Measurements from ENCODE around the gene CAMSAP2. TPM values are rescaled to one million over a fixed set of nuclear protein-coding genes. Genes with fewer than 3 reads are reported as not detected.

Gene CAMSAP2
- total RNA-seq = 1 to 10 TPM; 2.0 to 2.4 TPM

GRCh38 chr1:200738327-200738948 lies at the start of gene CAMSAP2:
TSS of gene CAMSAP2 (plus strand) at chr1:200738893. CDS start at chr1:200739828, 935 bp downstream.
- Mint-ChIP-seq H3K4me1 (peaks cover 35% of the 10 kb centered on the region), H3K9me3 (no peaks in the 10 kb centered on the region), H3K4me3 (peak within 1 kb of the TSS; percentile 91), H3K27me3 (no peaks in the 10 kb centered on the region), H3K36me3 (no peaks in the 10 kb centered on the region), H3K27ac (peak within 1 kb of the TSS; percentile 87)
- DNase-seq = peak; percentile 55

- H3K9me3 Mint-ChIP-seq = no peaks in the 10 kb centered on the region
Observed at GRCh38 chr1:200692316-200692715, 46.4 kb upstream of the CAMSAP2 start.

GRCh38 chr1:200693327-200693726 lies 45.4 kb upstream of the CAMSAP2 start:
- Mint-ChIP-seq H3K4me1 (no peaks in the 10 kb centered on the region), H3K27me3 (no peaks in the 10 kb centered on the region), H3K4me3 (no peak overlapping the region), H3K27ac (no peak overlapping the region), H3K36me3 (no peaks in the 10 kb centered on the region), H3K9me3 (no peaks in the 10 kb centered on the region)
- no peak for DNase-seq

More at GRCh38 chr1:200692316-200692715, 46.4 kb upstream of the CAMSAP2 start:
- DNase-seq = no peak
- H3K27ac Mint-ChIP-seq = no peak overlapping the region
- no peaks in the 10 kb centered on the region for H3K4me1 Mint-ChIP-seq
- no peaks in the 10 kb centered on the region for H3K27me3 Mint-ChIP-seq
- no peaks in the 10 kb centered on the region for H3K36me3 Mint-ChIP-seq
- H3K4me3 Mint-ChIP-seq = no peak overlapping the region

GRCh38 chr1:200694738-200695137 lies 44.0 kb upstream of the CAMSAP2 start:
- no peaks in the 10 kb centered on the region for H3K9me3 Mint-ChIP-seq
- H3K36me3 Mint-ChIP-seq = no peaks in the 10 kb centered on the region
- no peaks in the 10 kb centered on the region for H3K27me3 Mint-ChIP-seq
- no peaks in the 10 kb centered on the region for H3K4me1 Mint-ChIP-seq
- no peak overlapping the region for H3K27ac Mint-ChIP-seq
- no peak overlapping the region for H3K4me3 Mint-ChIP-seq
- no peak for DNase-seq

- no peak for DNase-seq
- Mint-ChIP-seq H3K4me3 (no peak overlapping the region), H3K27me3 (peaks cover 4% of the 10 kb centered on the region), H3K4me1 (no peaks in the 10 kb centered on the region), H3K9me3 (no peaks in the 10 kb centered on the region), H3K27ac (no peak overlapping the region), H3K36me3 (no peaks in the 10 kb centered on the region)
Observed at GRCh38 chr1:200699871-200700270, 38.8 kb upstream of the CAMSAP2 start.

- DNase-seq = no peak
- peaks cover 4% of the 10 kb centered on the region for H3K27me3 Mint-ChIP-seq
- no peaks in the 10 kb centered on the region for H3K4me1 Mint-ChIP-seq
- no peak overlapping the region for H3K27ac Mint-ChIP-seq
- H3K36me3 Mint-ChIP-seq = no peaks in the 10 kb centered on the region
- H3K4me3 Mint-ChIP-seq = no peak overlapping the region
- H3K9me3 Mint-ChIP-seq = no peaks in the 10 kb centered on the region
Observed at GRCh38 chr1:200704986-200705500, 33.6 kb upstream of the CAMSAP2 start.

GRCh38 chr1:200706111-200706814 lies 32.4 kb upstream of the CAMSAP2 start:
- Mint-ChIP-seq H3K27me3 (peaks cover 2% of the 10 kb centered on the region), H3K4me1 (no peaks in the 10 kb centered on the region), H3K9me3 (no peaks in the 10 kb centered on the region), H3K4me3 (no peak overlapping the region), H3K36me3 (no peaks in the 10 kb centered on the region), H3K27ac (no peak overlapping the region)
- no peak for DNase-seq

GRCh38 chr1:200707116-200707515 lies 31.6 kb upstream of the CAMSAP2 start:
- DNase-seq = no peak
- Mint-ChIP-seq H3K9me3 (no peaks in the 10 kb centered on the region), H3K4me1 (no peaks in the 10 kb centered on the region), H3K27me3 (no peaks in the 10 kb centered on the region), H3K4me3 (no peak overlapping the region), H3K36me3 (no peaks in the 10 kb centered on the region), H3K27ac (no peak overlapping the region)

GRCh38 chr1:200708161-200708560 lies 30.5 kb upstream of the CAMSAP2 start:
- Mint-ChIP-seq H3K36me3 (no peaks in the 10 kb centered on the region), H3K4me1 (no peaks in the 10 kb centered on the region), H3K27ac (no peak overlapping the region), H3K27me3 (no peaks in the 10 kb centered on the region), H3K9me3 (no peaks in the 10 kb centered on the region), H3K4me3 (no peak overlapping the region)
- DNase-seq = no peak

- no peaks in the 10 kb centered on the region for H3K27me3 Mint-ChIP-seq
- no peak for DNase-seq
- H3K4me1 Mint-ChIP-seq = no peaks in the 10 kb centered on the region
- H3K36me3 Mint-ChIP-seq = no peaks in the 10 kb centered on the region
- H3K4me3 Mint-ChIP-seq = no peak overlapping the region
- H3K9me3 Mint-ChIP-seq = no peaks in the 10 kb centered on the region
- no peak overlapping the region for H3K27ac Mint-ChIP-seq
Observed at GRCh38 chr1:200708769-200709168, 29.9 kb upstream of the CAMSAP2 start.

GRCh38 chr1:200710166-200710565 lies 28.5 kb upstream of the CAMSAP2 start:
- H3K27me3 Mint-ChIP-seq = no peaks in the 10 kb centered on the region
- no peak for DNase-seq
- no peaks in the 10 kb centered on the region for H3K4me1 Mint-ChIP-seq
- no peaks in the 10 kb centered on the region for H3K36me3 Mint-ChIP-seq
- no peak overlapping the region for H3K4me3 Mint-ChIP-seq
- H3K9me3 Mint-ChIP-seq = no peaks in the 10 kb centered on the region
- no peak overlapping the region for H3K27ac Mint-ChIP-seq

GRCh38 chr1:200714504-200715187 lies 24.0 kb upstream of the CAMSAP2 start:
- H3K4me3 Mint-ChIP-seq = no peak overlapping the region
- peaks cover 8% of the 10 kb centered on the region for H3K27me3 Mint-ChIP-seq
- H3K4me1 Mint-ChIP-seq = no peaks in the 10 kb centered on the region
- no peaks in the 10 kb centered on the region for H3K9me3 Mint-ChIP-seq
- H3K36me3 Mint-ChIP-seq = no peaks in the 10 kb centered on the region
- DNase-seq = no peak
- H3K27ac Mint-ChIP-seq = no peak overlapping the region

GRCh38 chr1:200720199-200720598 lies 18.5 kb upstream of the CAMSAP2 start:
- Mint-ChIP-seq H3K27me3 (peaks cover 8% of the 10 kb centered on the region), H3K36me3 (no peaks in the 10 kb centered on the region), H3K4me3 (no peak overlapping the region), H3K4me1 (no peaks in the 10 kb centered on the region), H3K27ac (no peak overlapping the region), H3K9me3 (no peaks in the 10 kb centered on the region)
- DNase-seq = no peak

GRCh38 chr1:200724064-200724463 lies 14.6 kb upstream of the CAMSAP2 start:
- Mint-ChIP-seq H3K27ac (no peak overlapping the region), H3K4me3 (no peak overlapping the region), H3K27me3 (no peaks in the 10 kb centered on the region), H3K36me3 (no peaks in the 10 kb centered on the region), H3K9me3 (no peaks in the 10 kb centered on the region), H3K4me1 (no peaks in the 10 kb centered on the region)
- no peak for DNase-seq

GRCh38 chr1:200727257-200727656 lies 11.4 kb upstream of the CAMSAP2 start:
- no peaks in the 10 kb centered on the region for H3K9me3 Mint-ChIP-seq
- no peak overlapping the region for H3K4me3 Mint-ChIP-seq
- H3K4me1 Mint-ChIP-seq = peaks cover 5% of the 10 kb centered on the region
- no peaks in the 10 kb centered on the region for H3K27me3 Mint-ChIP-seq
- no peak for DNase-seq
- H3K27ac Mint-ChIP-seq = no peak overlapping the region
- no peaks in the 10 kb centered on the region for H3K36me3 Mint-ChIP-seq
